GM12874 (cell line): ENCODE measurements around the gene CNIH2.

Experiments used
- TF ChIP-seq, protein P1 (sequence below): IDR thresholded peaks from 2 replicates; pipeline ENCODE4 v1.5.1; 2011; ENCODE audit warnings: low read depth, mild to moderate bottlenecking, control low read depth, low read length, moderate library complexity; ENCODE audit not compliant: insufficient read depth

The CNIH2 gene

DNA sequence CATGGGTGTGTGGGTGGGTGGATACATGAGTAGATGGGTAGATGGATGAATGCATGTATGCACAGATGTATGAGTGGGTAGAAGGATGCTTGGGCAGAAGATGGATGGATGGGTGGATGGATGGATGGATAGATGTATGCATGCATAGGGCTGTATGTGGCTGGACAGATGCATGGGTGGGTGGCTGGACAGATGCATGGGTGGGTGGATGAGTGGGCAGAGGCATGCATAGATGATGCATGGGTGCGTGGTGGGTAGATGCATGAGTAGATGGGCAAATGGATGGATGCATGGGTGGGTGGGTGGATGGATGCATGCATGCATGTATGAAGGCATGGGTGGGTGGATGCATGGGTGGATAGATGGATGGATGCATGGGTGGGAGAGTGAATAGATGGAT, 45.7 kb downstream of the CNIH2 start:
- TF ChIP-seq, protein P1, sequence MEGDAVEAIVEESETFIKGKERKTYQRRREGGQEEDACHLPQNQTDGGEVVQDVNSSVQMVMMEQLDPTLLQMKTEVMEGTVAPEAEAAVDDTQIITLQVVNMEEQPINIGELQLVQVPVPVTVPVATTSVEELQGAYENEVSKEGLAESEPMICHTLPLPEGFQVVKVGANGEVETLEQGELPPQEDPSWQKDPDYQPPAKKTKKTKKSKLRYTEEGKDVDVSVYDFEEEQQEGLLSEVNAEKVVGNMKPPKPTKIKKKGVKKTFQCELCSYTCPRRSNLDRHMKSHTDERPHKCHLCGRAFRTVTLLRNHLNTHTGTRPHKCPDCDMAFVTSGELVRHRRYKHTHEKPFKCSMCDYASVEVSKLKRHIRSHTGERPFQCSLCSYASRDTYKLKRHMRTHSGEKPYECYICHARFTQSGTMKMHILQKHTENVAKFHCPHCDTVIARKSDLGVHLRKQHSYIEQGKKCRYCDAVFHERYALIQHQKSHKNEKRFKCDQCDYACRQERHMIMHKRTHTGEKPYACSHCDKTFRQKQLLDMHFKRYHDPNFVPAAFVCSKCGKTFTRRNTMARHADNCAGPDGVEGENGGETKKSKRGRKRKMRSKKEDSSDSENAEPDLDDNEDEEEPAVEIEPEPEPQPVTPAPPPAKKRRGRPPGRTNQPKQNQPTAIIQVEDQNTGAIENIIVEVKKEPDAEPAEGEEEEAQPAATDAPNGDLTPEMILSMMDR = no peak

DNA sequence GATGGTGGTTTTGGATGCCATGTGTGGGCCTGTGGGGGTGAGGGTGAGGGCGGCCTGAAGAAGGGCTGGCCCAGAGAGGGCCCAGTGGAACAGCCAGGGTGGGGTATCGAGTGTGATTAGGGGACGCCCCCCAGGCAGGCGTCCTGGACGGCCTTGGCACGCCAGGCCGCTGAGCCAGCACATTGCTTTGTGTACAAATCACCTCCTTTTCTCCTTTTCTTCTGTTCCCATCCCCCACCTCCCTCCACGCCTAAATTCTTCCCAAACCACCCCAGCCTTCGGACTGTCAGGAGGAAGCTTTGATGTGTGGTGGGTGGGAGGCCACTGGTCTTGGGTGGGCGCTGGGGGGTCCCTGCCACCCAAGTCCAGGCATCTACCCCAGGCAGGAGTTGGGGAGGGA, 46.7 kb downstream of the CNIH2 start:
- TF ChIP-seq, protein P1 = no peak

DNA sequence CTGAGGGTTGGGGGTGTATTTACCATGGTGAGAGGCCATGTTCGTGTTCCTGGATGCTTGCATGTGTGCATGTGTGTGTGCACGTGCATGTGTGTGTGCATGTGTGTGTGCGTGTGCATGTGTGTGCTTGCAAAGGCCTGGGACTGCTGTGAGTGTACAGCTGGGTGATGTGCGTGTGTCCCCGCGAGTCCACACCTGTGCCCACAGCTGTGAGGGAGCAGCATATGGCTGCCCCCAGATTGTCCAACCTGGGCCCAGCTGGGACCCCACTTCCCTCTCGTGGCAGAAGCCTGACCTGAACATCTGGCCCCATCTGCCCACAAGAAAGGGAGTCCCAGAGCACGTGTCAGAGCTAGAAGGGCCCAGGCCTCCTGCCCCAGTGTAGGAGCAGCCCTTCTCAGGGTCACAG, 47.3 kb downstream of the CNIH2 start:
- TF ChIP-seq, protein P1 = no peak

DNA sequence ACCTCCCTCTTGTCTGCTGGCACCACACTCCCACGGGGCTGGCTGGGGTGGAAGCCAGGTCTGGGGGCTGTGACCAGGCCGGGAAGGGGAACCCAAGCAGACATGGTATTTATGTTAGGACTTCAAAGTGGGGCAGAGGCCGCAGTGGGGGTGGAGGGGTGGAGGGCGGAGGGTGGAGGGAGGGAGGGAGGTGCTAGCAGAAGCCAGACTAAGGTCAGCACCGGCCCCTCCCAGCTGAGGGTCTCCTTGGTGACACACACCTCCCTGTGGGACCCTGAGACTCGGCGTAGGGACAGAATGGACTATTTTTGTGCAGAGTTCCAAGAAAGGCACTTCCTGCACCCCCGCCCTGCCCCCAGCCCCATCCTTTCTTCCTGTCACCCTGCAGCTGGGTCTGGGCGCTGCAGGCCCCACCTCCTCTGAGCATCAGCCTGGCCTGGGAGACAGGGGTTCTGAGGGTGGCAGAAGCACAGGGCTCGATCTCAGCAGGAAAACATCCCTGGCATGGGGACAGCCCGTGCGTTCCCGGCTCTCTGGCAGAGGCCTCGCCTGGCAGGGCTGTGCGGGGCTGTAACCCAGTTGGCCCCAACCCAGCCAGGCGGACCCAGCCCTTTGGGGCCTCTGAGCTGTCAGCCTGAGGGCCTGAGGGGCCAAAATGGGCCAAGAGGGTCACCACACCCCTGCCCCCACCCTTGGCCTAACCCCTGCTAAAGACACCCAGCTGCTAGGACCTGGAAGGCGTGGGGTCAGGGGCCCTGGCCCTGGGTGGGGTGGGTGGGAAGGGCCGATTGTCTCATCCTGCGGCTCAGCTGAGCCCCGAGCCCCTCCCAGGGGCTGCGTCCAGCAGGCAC, 48.5 kb downstream of the CNIH2 start:
- TF ChIP-seq, protein P1 = no peak

DNA sequence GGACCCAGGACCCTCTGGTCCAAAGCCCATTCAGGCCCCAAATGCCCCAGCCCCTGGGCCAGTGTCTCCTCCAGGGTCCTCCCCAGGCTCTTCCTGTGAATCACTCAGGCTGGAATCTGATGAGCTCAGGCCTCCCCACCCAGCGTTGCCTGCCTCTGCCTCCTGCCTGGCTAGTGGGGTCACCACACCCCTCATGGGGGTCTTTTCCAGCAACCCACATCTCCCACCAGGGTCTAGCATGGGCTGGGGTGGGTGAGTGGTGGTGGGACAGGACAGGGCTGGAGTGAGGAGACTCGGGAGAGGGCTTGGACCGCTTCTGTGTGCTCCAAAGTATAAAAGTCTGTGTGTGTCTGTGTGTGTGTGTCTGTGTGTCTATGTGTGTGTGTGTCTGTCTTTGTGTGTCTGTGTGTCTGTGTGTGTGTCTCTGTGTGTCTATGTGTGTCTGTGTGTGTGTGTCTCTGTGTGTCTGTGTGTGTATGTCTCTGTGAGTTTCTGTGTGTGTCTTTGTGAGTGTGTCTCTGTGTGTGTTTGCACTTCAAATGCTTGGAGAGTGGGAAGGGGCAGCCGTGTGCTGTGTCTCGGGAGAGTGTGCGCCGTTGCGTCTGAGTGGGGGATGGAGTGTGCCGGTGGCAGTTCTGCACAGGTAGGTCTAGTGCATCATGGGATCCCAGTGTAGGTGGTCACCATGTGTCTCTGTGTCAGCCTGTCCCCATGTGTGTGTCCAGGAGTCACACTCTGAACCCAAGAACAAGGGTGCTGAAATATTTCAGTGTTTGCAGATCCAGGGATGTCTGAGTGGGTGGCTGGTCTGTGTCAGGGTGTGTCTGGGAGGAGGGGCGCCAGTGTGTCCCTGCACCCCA, 49.4 kb downstream of the CNIH2 start:
- TF ChIP-seq, protein P1 = no peak

DNA sequence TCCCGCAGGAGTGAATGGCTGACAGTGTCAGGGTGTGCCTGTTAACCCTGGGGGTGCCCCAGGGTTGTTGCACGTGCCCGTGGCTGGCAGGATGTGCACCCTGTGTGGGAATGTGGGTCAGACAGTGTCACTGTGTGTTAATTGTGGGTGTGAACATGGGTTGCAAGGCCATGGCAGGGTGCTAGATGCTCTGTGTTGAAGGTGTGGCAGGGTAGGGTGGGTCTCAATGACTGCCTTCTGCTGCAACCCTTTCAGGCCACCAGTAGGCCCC, 50.0 kb downstream of the CNIH2 start:
- TF ChIP-seq, protein P1 = no peak

DNA sequence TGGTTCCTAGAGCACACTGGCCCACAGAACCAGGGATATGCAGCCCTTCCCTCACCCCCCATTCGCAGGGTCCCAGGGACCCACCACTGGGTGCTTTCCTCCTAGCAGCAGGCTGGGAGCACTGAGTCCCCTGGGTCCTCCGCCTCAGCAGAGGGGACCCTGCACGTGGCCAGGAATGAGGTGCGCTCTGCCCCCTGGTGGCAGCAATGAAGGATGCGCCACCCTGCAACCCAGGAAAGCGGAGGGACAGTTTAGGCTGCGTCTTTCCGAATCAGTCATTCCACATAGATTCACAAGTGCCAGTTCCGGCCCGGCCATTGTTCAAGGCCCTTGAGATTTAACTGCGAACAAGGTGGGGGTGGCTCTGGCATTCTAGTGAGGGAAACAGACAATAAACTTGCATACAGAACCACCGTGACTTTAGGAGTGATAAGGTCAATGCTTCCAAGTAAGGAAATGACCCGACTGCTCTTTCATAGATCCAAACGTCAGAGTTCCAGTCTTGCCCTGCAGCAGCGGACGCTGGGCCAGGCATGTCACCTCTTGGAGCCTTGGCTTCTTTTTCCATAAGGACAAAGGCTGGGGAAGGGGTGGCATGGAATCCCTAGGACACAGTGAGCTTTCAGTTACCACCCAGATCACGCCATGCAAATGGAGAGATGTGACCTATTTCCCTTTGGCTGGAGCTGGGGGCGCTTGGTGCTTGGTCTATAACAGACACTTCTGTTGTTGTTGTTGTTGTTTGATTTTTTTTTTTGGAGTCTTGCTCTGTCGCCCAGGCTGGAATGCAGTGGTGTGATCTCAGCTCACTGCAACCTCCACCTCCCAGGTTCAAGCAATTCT, 50.5 kb downstream of the CNIH2 start:
- TF ChIP-seq, protein P1 = peak; percentile 90
